UCSD-AML1 (cell line): ENCODE results near the gene RASD1.

Experiments used
- DNase-seq: peaks from one replicate; lab custom pipeline; 2025; ENCODE audit not compliant: unreplicated experiment; lab: John Stamatoyannopoulos, UW

RASD1 gene, protein sequence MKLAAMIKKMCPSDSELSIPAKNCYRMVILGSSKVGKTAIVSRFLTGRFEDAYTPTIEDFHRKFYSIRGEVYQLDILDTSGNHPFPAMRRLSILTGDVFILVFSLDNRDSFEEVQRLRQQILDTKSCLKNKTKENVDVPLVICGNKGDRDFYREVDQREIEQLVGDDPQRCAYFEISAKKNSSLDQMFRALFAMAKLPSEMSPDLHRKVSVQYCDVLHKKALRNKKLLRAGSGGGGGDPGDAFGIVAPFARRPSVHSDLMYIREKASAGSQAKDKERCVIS

DNA sequence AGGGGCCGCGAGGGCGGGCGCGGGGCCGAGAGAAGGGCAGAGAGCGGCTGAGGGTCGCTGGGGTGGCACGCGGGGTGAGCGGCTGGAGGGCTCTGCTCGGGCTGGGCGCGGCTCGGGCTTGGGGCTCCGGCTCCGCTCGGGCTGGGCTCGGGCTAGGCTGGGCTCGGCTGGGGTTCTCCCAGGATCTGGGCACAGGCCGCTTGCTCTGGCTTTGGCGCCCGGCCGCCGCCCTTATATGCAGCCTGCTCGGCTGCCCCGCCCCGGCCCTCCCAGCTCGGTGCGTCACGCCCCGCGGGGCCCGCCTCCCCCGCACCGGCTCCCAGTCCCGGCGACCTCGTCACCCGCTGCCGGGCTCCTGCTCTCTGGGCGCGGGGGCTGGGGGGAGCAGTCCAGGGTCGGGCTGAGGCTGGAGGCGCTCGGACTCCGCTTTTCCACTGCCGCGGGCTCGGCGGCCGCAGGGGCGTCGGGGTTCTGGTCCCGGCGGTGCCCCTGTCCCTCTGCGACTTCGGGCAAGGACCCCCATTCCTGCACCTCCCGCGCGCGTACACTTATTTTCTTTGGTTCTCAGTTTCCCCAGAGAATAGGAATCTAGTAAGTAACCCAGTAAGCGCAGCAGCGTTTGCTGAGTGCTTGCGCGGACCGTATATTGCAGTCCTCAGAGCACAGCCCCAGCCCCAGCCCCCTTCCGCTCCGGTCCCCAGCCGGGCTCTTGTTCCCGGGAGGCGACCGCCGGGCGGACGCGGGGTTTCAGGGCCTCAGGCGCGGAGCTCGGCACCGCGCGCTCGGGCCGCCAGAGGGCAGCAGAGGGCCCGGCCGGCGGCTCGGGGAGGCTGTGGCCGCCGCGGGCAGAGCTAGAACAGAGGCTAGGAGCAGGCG lies at the start of gene RASD1:
RASD1 (minus strand) TSS at position 207 of the 876 bp plus-strand sequence. CDS start 214 bp downstream, outside the sequence.
- DNase-seq = peak; percentile 84

DNA sequence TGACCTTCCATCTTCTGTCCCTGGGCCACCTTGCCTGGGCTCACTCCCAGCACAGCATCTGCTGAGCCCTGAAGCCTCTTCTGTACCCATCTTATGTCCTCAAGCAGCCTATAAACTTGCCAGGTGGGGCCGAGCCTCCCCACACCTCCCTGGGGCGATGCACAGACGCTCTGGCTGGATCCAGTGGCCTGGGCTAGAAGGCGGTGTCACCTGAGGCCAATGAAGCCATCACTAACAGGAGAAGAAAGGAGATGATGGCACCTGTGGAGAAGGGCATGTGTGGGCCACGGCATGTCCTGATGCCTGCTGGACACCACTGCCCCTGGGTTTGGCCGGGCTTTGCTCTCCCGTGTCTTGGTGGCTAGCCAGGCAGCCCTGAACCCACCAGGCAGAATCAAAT lies 49.8 kb upstream of the RASD1 start:
- no peak for DNase-seq

DNA sequence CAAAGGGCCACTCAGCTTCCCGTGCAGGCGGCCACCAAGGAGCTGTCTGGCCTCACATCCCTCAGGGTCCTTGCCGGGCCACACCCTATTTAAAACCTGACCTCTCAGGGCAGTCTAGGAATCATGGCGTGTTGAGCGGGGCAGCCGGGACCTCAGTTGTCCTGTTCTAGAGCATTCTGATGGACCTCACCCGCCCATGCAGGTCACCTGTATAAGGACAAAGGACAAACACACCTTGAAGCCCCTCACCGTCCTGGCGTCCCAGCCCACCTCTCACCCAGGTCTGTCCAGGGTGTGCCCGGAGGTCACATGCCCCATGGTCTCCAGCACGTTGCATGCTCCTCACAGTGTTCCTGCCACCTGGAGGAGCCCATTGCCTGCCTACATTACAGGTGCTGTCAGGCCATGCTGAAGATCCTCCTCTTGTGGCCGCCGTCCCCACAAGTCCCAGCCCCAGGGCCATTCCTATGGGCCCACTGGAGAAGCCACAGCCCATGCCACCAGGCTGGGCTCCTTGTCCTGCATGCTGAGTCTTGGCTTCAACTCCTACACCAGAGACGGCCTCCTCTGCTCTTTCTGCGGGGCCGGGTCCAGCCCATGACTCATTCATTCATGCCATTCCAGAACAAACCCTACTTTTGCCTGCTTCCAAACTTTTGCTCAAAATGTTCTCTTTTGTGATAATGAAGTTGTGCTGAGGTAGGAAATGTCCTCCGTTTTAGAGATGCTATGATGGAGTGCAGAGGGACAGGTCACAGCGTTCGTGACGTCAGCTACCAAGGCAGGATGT lies 49.0 kb upstream of the RASD1 start:
- no peak for DNase-seq

DNA sequence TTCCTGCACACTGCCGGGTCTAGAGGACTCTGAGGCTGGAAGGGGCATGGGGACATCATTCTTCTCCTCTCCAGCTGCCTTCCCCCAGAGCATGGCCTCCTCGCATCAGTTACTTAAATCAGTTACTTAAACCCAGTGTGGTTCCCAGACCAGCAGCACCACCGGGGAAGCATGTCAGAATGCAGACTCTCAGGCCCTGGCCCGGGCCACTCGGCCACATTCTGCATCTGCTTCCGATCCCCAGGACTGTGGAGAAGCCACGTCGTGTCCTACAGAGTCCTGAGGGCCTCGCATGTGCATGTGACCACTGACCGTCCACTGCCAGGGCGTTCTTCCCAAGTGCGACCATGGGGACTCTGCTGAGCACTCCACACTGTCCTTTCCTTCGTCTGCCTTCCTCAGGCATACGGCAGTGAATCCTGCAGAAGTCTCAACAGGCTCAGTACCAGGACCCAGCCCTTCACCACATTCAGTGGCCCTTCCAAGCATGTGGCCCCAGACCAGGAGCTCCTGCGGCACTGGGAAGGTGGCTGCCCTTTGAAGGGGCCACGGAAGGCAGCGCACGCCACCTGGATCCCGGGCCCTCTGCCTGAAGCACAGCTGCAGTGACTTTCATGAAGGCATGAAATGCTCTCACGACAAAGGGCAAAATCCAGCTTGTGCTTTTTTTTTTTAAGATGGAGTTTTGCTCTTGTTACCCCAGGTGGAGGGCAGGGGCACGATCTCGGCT lies 46.9 kb upstream of the RASD1 start:
- DNase-seq = no peak

DNA sequence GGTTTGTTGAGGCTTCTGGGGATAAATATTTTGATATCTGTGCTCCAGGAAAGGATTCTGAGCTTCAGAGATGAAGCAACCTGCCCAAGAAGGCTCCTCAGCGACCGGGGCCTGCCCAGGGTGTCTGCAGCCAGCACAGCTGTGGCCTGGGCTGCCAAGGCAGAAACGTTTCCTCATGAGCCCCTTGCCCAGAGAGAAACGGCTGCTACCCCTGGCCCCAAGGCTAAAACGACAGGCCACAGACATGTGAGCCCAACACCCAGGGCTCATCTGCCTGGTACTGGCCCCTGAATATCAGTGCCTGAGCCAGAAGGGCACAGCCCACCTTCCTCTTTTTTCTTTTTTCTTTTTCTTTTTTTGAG lies 45.4 kb upstream of the RASD1 start:
- DNase-seq = no peak

DNA sequence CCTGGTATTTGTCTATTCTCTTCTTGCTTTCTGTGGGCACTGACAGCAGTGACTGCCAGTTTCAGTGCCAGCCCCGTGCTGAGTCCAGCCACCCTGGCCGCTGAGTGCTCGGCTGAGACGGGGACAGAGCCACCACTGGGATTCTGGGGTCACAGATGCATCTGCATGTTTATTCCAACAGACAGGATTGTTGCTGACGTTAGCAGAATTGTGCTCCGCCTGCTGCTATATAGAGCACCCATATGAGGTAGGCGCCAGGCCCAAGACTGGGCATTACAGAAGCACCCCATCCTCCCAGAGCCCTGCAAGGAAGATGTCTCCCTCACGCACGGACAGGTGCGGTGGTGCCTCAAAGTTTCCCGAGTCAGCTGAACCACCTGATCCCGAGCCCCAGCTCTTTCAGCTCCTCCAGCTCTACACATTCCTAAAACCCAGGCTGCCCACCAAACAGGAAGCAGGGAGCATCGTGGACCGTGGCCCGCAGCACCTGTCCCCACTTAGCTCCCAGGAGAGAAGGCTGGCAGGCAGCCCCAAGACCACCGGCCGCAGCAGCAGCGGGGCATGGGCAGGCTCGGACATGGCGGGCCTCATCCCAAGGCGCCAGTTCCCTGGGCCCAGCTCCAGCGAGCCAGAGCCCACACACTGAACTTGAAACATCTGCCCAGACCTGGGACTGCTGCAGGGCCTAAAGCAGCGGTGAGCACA lies 44.9 kb upstream of the RASD1 start:
- no peak for DNase-seq

DNA sequence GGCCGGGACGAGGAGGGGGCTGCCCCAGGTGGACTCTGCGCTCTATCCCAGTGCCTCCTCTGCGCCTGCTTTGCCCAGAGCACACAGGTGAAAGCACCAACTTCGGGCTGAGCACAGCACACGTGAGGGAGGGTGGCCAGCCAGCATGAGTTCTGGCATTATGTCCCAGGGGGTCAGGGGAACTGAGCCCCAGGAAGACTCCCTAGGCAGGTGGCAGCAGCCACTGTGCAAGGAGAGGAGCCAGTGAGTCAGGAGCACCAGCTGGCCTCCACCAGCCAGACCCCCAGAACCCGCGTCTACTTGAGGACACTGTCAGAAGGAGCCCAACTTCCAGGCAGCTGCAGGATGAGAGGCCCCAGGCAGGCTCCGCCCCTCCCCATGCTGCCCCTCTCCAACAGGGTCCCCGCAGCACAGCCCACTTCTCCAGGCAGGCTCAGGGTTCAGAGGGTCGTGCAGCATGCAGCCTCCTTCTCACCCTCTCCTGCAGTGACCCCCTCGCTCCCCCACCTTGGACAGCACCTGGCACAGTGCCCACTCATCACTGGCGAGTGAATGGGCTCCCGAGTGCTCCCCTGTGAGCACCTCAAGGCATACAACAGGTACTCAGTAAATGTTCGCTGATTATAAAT lies 44.2 kb upstream of the RASD1 start:
- no peak for DNase-seq

DNA sequence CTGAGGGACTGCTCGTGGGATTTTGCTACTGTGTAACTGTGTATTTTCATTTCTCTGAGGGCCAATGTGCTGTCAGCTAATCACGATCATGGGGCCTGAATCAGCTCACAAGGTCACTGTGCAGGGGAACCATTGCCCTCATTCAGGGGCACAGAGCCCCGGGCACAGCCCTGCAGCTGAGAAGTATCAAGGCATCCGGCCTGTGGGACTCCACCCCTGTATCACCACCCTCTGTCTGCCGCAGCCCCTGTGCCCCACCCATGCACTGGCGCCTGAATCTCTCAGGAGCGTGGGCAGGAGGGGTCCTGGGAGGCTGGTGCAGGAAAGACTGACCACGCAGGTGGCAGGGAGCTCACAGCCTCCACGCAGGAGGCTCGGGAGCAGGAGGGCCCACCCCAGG lies 43.4 kb upstream of the RASD1 start:
- no peak for DNase-seq

DNA sequence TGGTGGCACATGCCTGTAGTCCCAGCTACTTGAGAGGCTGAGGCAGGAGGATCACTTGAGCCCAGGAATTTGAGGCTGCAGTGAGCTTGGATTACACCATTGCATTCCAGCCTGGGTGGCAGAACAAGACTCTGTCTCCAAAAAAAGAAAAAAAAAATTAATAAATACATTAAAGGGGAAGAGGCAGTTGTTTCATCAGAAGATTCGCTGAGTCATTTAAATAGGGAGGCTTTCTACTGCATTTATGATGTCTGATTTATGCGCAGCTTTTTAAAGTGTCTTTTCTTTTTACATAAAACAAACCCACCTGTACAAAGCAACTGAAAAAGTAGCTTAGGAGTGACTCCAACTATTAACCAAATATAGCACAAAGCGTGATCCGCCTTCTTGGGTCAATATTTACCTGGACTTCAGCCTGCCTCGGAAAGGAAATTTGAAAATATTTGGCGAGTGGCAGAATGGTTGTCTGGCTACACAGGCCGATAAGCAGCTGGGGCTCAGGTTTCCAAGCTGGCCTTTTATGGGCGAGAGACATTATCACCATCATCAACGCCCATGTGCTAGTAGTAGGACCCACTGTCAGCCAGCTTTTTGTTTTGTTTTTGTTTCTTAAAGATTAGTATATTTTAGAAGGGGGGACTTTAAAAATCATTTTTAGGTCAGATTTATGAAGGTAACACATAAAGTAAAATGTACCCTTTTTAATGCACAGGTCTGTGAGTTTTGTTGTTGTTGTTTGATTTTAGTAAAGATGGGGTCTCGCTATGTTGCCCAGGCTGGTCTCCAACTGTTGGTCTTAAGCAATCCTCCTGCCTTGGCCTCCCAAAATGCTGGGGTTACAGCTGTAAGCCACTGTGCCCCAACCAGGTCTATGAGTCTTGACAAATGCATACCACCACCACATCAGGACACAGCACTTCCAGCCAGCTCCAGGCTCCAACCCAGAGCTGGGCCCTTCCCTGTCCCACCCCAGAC lies 42.5 kb upstream of the RASD1 start:
- DNase-seq = no peak

DNA sequence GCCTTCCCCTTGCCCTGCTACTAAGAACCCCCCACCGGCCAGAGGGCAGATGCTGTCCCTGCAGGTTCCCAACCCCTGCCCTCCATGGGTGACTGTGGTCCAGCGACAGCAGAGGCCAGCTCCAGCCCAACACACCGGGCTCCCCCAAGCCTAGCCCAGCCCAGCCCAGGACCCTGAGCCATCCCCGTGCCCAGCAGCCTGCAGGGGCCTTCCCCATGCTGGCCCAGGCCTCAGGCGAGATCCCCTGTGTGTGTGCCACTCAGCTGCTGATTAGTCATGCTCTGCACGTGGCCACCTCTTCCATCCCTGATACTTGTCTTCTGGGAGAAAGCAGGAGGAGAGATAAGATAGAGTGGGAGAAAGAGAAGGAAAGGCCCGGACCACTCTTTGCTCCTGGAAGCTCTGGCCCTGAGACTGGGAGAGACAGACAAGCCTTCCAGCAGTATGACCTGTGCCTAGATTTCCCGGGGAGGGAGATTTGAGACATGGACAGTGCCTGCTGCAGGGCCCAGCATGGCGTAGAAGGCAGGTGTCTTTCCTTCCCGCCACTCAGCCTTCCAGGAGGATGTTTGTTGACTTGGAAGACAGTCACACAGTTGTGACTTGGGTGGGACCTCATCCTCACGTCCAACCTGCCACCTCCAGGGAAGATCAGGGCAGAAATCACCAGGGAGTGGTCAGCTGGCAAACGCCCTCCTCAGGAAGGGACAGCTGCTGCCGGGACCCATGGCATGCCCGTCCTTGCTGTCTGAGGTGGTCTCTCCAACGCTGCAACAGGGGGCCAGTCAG lies 41.3 kb upstream of the RASD1 start:
- no peak for DNase-seq

DNA sequence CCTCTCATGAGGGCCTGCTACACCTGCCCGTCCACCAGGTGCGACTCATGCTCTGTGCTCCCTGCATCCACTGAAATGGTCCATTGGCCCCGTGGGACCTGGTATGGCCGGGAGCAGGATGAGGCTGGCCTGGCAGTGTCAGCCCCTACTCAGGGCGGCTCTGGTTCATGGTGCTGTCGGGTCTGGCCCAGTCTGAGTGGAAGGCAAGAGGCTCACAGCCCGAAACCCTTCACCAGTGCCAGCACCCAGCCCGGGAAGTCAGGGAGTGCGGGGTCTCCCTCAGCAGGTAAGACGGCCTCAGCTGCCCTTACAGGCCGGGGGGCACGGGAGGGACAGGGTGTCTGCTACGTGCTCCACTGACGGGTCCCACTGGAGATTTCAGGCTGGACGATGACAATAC lies 40.5 kb upstream of the RASD1 start:
- DNase-seq = no peak

DNA sequence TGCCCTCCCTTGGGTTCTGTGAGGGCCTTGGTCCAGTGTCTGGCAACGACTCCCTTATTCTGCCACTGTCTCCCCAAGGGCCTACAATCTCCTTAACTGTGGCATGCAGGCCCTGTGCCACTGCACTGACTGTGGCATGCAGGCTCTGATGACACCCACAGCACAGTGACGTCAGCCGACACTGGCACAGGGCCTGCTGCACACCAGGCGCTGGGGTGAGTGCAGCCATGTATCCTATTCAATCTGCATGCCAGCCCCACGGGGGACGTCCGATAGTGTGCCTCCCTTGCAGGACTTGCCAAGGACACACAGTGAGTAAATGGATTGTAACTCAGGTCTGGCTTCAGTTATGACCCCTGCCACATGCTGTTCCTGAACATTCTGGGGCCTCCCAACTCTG lies 39.8 kb upstream of the RASD1 start:
- DNase-seq = no peak

DNA sequence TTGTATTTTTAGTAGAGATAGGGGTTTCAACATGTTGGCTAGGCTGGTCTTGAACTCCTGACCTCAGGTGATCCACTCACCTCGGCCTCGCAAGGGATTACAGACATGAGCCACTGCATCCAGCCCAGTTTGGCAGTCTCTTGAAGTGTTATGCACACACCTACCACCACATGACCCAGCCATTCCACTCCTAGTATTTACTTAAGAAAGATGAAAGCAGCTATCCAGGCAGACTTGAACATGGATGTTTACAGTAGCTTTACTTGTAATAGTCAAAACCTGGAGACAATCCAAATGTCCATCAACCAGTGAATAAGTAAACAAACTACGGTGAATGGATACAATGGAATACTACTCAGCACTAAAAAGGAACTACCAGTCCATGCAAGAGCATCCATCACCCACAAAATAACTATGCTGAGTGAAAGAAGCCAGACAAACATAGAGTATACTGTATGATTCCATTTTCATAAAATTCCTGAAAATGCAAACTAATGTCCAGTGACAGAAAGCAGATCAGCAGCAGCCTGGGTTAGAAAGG lies 37.8 kb upstream of the RASD1 start:
- DNase-seq = no peak

DNA sequence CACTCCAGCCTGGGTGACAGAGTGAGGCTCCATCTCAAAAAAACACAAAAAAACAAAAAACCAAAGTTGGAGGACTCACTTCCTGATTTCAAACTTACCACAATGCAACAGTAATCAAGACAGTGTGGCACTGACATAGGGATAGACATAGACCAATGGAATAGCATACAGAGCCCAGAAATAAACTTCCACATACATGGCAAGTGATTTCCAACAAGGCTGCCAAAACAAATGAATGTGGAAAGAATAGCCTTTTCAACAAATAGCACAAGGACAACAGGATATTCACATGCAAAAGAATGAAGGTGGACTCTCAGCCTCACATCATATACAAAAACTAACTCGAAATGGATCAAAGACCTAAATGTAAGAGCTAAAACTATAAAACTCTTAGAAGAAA lies 36.8 kb upstream of the RASD1 start:
- DNase-seq = no peak

DNA sequence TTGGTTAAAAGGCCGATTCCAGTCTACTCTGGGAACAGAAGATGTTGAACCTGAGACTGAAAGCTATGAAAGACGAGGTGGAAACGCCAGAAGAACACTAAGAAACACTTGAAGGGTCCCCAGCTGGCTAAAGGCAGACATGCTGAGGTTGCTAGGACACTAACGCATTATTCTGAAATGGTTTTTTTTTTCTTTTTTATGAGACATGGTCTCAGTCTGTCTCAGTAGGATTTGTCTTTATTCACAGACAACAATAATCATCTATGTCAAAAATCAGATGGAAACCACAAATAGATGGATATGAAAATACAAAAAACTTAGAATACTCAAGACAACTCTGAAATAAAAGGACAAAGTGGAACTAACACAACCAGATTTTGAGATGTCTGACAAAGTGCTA lies 35.0 kb upstream of the RASD1 start:
- no peak for DNase-seq

DNA sequence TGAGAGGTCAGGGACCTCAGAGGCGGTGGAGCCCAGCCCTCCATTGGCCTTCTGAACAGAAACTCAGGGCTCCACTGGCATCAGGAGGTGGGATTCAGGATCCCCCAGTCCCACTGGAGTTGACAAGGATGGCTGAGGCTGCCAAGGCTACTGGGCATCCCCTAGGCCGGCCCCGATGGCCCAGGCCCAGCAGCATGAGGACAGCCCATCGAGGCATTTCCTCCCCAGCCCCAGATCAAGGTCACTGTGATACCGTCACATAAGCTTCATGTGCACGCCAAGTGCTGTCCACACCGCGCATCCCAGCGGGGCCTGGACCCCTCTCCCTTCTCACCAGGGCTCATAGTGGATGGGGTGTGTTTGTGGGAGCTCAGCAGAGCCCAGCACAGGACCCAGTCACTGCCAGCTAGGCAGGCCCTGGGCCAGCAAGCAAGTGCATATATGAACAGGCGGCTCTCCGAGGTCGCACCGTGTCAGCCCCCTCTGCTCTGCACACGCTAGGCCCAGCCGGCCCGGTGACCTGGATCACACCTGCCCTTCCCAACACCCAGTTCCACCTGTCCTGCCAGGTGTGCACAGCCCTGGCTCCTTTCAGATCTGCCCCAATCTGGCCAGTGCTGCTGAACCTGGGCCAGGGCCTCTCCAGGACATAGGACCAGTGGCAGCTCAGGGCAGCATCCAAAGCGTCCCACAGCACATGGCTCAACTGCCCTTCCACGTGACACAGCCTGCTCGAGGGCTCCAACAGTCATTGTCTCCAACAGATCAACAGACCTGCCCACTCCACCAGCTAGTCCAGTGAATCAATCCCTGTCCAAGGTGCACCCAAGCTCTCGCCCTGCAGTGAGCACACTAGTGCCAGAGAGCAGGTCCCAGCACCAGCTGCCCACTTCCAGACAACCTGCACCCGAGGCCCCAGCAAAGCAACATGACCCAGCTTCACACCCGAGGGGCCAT lies 32.8 kb upstream of the RASD1 start:
- no peak for DNase-seq
